SK-N-MC (cell line): Measurements from ENCODE around the gene COBL.

Source experiments
- EZH2 ChIP-seq: fragments of 200-600 bp; sonication (generic); IDR thresholded peaks from one replicate; pipeline ENCODE4 v1.6.1; 2017; ENCODE audit warnings: antibody characterized with exemption
- FOXP2 ChIP-seq: optimal IDR thresholded peaks from 2 replicates; pipeline ENCODE3; 2011; ENCODE audit warnings: mild to moderate bottlenecking, moderate library complexity; ENCODE audit not compliant: insufficient read depth; ENCODE audit errors: extremely low read length, control extremely low read depth

GRCh38 chr7:51317582-51317910, 937 bp upstream of the COBL start:
- TF ChIP-seq EZH2 = no peak
- TF ChIP-seq FOXP2 = no peak
